ENCODE measurements around the gene TTYH2.
"Not testable (repeated sequence)": the region's sequence is repeated elsewhere in the genome, so short reads cannot be mapped to it uniquely, and the experiment has no call there.

Gene TTYH2

GRCh38 chr17:74240618-74241205 lies 27.3 kb downstream of the TTYH2 start:
- DNase-seq, result no peak

GRCh38 chr17:74241431-74241830 lies 28.1 kb downstream of the TTYH2 start:
- no peak for DNase-seq

GRCh38 chr17:74241847-74242246 lies 28.5 kb downstream of the TTYH2 start:
- DNase-seq, result no peak

- no peak for DNase-seq
Observed at GRCh38 chr17:74243013-74243755, 29.8 kb downstream of the TTYH2 start.

- DNase-seq, result no peak
Observed at GRCh38 chr17:74244128-74244527, 30.8 kb downstream of the TTYH2 start.

- no peak for DNase-seq
Observed at GRCh38 chr17:74244548-74244947, 31.2 kb downstream of the TTYH2 start.

- DNase-seq, result no peak
Observed at GRCh38 chr17:74245145-74245831, 31.9 kb downstream of the TTYH2 start.

- no peak for DNase-seq
Observed at GRCh38 chr17:74245871-74246270, 32.5 kb downstream of the TTYH2 start.

GRCh38 chr17:74249590-74250270 lies 36.4 kb downstream of the TTYH2 start:
- no peak for DNase-seq

- no peak for DNase-seq
Observed at GRCh38 chr17:74250324-74250995, 37.1 kb downstream of the TTYH2 start.

- no peak for DNase-seq
Observed at GRCh38 chr17:74251051-74251450, 37.7 kb downstream of the TTYH2 start.

- no peak for DNase-seq
Observed at GRCh38 chr17:74251569-74251968, 38.2 kb downstream of the TTYH2 start.

GRCh38 chr17:74252211-74252610 lies 38.8 kb downstream of the TTYH2 start:
- DNase-seq, result no peak

- no peak for DNase-seq
Observed at GRCh38 chr17:74253036-74253435, 39.7 kb downstream of the TTYH2 start.

GRCh38 chr17:74257311-74257710 lies 43.9 kb downstream of the TTYH2 start:
- no peak for DNase-seq

GRCh38 chr17:74259667-74260524 lies 46.5 kb downstream of the TTYH2 start:
- no peak for DNase-seq

GRCh38 chr17:74260525-74260850 lies 47.1 kb downstream of the TTYH2 start:
- no peak for DNase-seq

GRCh38 chr17:74262601-74263000 lies 49.2 kb downstream of the TTYH2 start:
- no peak for DNase-seq

GRCh38 chr17:74267054-74267453 lies 53.7 kb downstream of the TTYH2 start:
- DNase-seq, result not testable (repeated sequence)

- no peak for DNase-seq
Observed at GRCh38 chr17:74267579-74267978, 54.2 kb downstream of the TTYH2 start.

- DNase-seq, result no peak
Observed at GRCh38 chr17:74267987-74268499, 54.7 kb downstream of the TTYH2 start.

GRCh38 chr17:74268558-74268957 lies 55.2 kb downstream of the TTYH2 start:
- DNase-seq, result no peak
